HepG2 (cell line): ENCODE results near the gene CDH2.

Source experiments
- ELF3 ChIP-seq: IDR thresholded peaks from 2 replicates; pipeline ENCODE4 v1.6.1; 2016; ENCODE audit warnings: missing genetic modification reagents, missing compliant biosample characterization
- MAF1 ChIP-seq: sonication (generic); formaldehyde crosslinking; IDR thresholded peaks from 2 replicates; pipeline ENCODE4 v1.5.0; 2020; ENCODE audit warnings: missing genetic modification reagents, borderline replicate concordance
- RAD21 ChIP-seq: fragments of 450-650 bp; formaldehyde crosslinking; IDR thresholded peaks from 2 replicates; pipeline ENCODE4 v1.5.0; 2020; ENCODE audit warnings: mild to moderate bottlenecking
- RFX5 ChIP-seq: IDR thresholded peaks from 2 replicates; pipeline ENCODE4 v1.6.1; 2011; ENCODE audit warnings: low read depth, low read length, improper control_type of control experiment
- SOX6 ChIP-seq, 2 experiments: fragments of 450-650 bp in 1 of 2; sonication (generic) in 1 of 2; formaldehyde crosslinking in 1 of 2; IDR thresholded peaks; 2 replicates each; pipeline versions ENCODE4 v1.4.0 to v1.6.1; 2017 to 2020; ENCODE audit warnings: antibody characterized with exemption in 1 of 2, mild to moderate bottlenecking in 1 of 2, missing genetic modification reagents in 1 of 2
- SYNCRIP ChIP-seq: fragments of 200-400 bp; formaldehyde crosslinking; IDR thresholded peaks from 2 replicates; pipeline ENCODE4 v1.6.1; 2018; ENCODE audit warnings: mild to moderate bottlenecking, low read depth, low read length; ENCODE audit not compliant: insufficient read depth
- ZHX2 ChIP-seq, 2 experiments: sonication (generic) in 1 of 2; formaldehyde crosslinking in 1 of 2; IDR thresholded peaks; 2 replicates each; pipeline versions ENCODE4 v1.6.1 to v1.9.0; 2014 to 2022; ENCODE audit warnings: antibody characterized with exemption in 1 of 2, borderline replicate concordance in 1 of 2, inconsistent platforms in 1 of 2, low read depth in 1 of 2, missing genetic modification reagents in 1 of 2
- ZKSCAN8 ChIP-seq: IDR thresholded peaks from 2 replicates; pipeline ENCODE4 v1.6.1; 2016; ENCODE audit warnings: borderline replicate concordance, missing genetic modification reagents, missing compliant biosample characterization
- ZNF616 ChIP-seq: sonication (generic); formaldehyde crosslinking; IDR thresholded peaks from 2 replicates; pipeline ENCODE4 v1.5.0; 2020; ENCODE audit warnings: low read depth, mild to moderate bottlenecking, missing genetic modification reagents
- TF ChIP-seq, protein P1 (sequence below): sonication (generic); formaldehyde crosslinking; conservative IDR thresholded peaks from 2 replicates; pipeline ENCODE4 v1.8.1; 2023; ENCODE audit warnings: missing genetic modification reagents
- TF ChIP-seq, protein P2 (sequence below): sonication (generic); formaldehyde crosslinking; IDR thresholded peaks from 2 replicates; pipeline ENCODE4 v1.8.0; 2022; ENCODE audit warnings: missing genetic modification reagents, mild to moderate bottlenecking, borderline replicate concordance
- TF ChIP-seq, protein P3 (sequence below): sonication (generic); formaldehyde crosslinking; IDR thresholded peaks from 2 replicates; pipeline ENCODE4 v1.5.0; 2020; ENCODE audit warnings: mild to moderate bottlenecking, missing genetic modification reagents, moderate library complexity

- TF ChIP-seq, protein P1, sequence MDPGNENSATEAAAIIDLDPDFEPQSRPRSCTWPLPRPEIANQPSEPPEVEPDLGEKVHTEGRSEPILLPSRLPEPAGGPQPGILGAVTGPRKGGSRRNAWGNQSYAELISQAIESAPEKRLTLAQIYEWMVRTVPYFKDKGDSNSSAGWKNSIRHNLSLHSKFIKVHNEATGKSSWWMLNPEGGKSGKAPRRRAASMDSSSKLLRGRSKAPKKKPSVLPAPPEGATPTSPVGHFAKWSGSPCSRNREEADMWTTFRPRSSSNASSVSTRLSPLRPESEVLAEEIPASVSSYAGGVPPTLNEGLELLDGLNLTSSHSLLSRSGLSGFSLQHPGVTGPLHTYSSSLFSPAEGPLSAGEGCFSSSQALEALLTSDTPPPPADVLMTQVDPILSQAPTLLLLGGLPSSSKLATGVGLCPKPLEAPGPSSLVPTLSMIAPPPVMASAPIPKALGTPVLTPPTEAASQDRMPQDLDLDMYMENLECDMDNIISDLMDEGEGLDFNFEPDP, result no peak
- TF ChIP-seq, protein P2, sequence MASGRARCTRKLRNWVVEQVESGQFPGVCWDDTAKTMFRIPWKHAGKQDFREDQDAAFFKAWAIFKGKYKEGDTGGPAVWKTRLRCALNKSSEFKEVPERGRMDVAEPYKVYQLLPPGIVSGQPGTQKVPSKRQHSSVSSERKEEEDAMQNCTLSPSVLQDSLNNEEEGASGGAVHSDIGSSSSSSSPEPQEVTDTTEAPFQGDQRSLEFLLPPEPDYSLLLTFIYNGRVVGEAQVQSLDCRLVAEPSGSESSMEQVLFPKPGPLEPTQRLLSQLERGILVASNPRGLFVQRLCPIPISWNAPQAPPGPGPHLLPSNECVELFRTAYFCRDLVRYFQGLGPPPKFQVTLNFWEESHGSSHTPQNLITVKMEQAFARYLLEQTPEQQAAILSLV (CRISPR knock-in tag), result no peak
- TF ChIP-seq ZHX2 (IDR thresholded peaks at IDR 0.05; ENCODE audit: low read depth) (no peak), ZHX2 (CRISPR knock-in tag; IDR thresholded peaks at IDR 0.05; ENCODE audit: borderline replicate concordance) (no peak), RAD21 (CRISPR knock-in tag) (no peak), ZNF616 (CRISPR knock-in tag) (no peak), MAF1 (CRISPR knock-in tag) (no peak), ELF3 (CRISPR knock-in tag) (no peak), RFX5 (no peak), ZKSCAN8 (no peak), SYNCRIP (no peak), SOX6 (IDR thresholded peaks at IDR 0.05) (no peak), SOX6 (CRISPR knock-in tag; IDR thresholded peaks at IDR 0.05) (no peak)
- TF ChIP-seq, protein P3, sequence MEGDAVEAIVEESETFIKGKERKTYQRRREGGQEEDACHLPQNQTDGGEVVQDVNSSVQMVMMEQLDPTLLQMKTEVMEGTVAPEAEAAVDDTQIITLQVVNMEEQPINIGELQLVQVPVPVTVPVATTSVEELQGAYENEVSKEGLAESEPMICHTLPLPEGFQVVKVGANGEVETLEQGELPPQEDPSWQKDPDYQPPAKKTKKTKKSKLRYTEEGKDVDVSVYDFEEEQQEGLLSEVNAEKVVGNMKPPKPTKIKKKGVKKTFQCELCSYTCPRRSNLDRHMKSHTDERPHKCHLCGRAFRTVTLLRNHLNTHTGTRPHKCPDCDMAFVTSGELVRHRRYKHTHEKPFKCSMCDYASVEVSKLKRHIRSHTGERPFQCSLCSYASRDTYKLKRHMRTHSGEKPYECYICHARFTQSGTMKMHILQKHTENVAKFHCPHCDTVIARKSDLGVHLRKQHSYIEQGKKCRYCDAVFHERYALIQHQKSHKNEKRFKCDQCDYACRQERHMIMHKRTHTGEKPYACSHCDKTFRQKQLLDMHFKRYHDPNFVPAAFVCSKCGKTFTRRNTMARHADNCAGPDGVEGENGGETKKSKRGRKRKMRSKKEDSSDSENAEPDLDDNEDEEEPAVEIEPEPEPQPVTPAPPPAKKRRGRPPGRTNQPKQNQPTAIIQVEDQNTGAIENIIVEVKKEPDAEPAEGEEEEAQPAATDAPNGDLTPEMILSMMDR (CRISPR knock-in tag), result no peak
These were observed 102.9 kb downstream of the CDH2 start for GRCh38 chr18:28074076-28074475.
